Measurements from ENCODE around the gene POLG. TPM values are rescaled to one million over a fixed set of nuclear protein-coding genes. Genes with fewer than 3 reads are reported as not detected.

Gene POLG
- total and polyA plus RNA-seq, 2 experiments from 2014 or later: 28.8 to 74.1 TPM

GRCh38 chr15:89352476-89352875 is 17.9 kb upstream of the POLG start:
- H3K27me3 Mint-ChIP-seq (ENCODE audit: insufficient read depth, low read depth, poor library complexity): peaks cover 29% of the 10 kb centered on the region
- no peaks in the 10 kb centered on the region for H3K9me2 ChIP-seq (ENCODE audit: insufficient read depth)
- no peaks in the 10 kb centered on the region for H3K4me1 ChIP-seq (ENCODE audit: insufficient read depth)
- no peak overlapping the region for H3K4me3 Mint-ChIP-seq
- no peak overlapping the region for H2AFZ ChIP-seq
- no peaks in the 10 kb centered on the region for H3F3A ChIP-seq (replicated peaks; ENCODE audit: low read depth)
- H4K20me1 ChIP-seq (replicated peaks; ENCODE audit: insufficient read depth): no peaks in the 10 kb centered on the region; the same call in 1 of the 2 replicates
- H3K79me2 ChIP-seq (replicated peaks; ENCODE audit: insufficient read depth): no peaks in the 10 kb centered on the region
- no peak for TF ChIP-seq EZH2 (IDR thresholded peaks at IDR 0.05; ENCODE audit: low read depth, unreplicated experiment)
- TF ChIP-seq ETS1 (IDR thresholded peaks at IDR 0.05): no peak
- TF ChIP-seq JUNB (IDR thresholded peaks at IDR 0.05; ENCODE audit: unreplicated experiment): no peak
- no peak for TF ChIP-seq POLR2AphosphoS5 (IDR thresholded peaks at IDR 0.05; ENCODE audit: low read depth)
- no peak for TF ChIP-seq REST (IDR thresholded peaks at IDR 0.05; ENCODE audit: unreplicated experiment)
- no peak for TF ChIP-seq STAT1 (IDR thresholded peaks at IDR 0.05; ENCODE audit: unreplicated experiment)
- TF ChIP-seq NANOG (IDR thresholded peaks at IDR 0.05; ENCODE audit: borderline replicate concordance): no peak
- no peak for TF ChIP-seq CTCF (conservative IDR thresholded peaks at IDR 0.05; ENCODE audit: low read depth in 2 of 2)
- TF ChIP-seq ZNF114 (CRISPR knock-in tag; IDR thresholded peaks at IDR 0.05): no peak
- no peak for TF ChIP-seq EZH2phosphoT487 (IDR thresholded peaks at IDR 0.05; ENCODE audit: unreplicated experiment)
- no peaks in the 10 kb centered on the region for H3K9me3 Mint-ChIP-seq
- no peaks in the 10 kb centered on the region for H3K36me3 ChIP-seq (ENCODE audit: insufficient read depth)
- H3K36me3 Mint-ChIP-seq (ENCODE audit: low read depth): no peaks in the 10 kb centered on the region
- DNase-seq (ENCODE audit: low spot score): no peak
- no peak overlapping the region for H3K4me2 ChIP-seq
- no peaks in the 10 kb centered on the region; the same call in 1 of the 3 replicates for H3K4me1 Mint-ChIP-seq
- H3K27ac ChIP-seq (ENCODE audit: low read depth): no peak overlapping the region
- ATAC-seq: peak; percentile 32
- no peak overlapping the region for H3K4me3 ChIP-seq
- H3K27me3 ChIP-seq (ENCODE audit: insufficient read depth): peaks cover 38% of the 10 kb centered on the region
- H3K27ac Mint-ChIP-seq: no peak overlapping the region

- H3K4me2 ChIP-seq: no peak overlapping the region
- H3K9me2 ChIP-seq (ENCODE audit: insufficient read depth): no peaks in the 10 kb centered on the region
- no peak for TF ChIP-seq ZNF331 (CRISPR knock-in tag; IDR thresholded peaks at IDR 0.05; ENCODE audit: low read depth)
- no peak for TF ChIP-seq ZNF114 (CRISPR knock-in tag; IDR thresholded peaks at IDR 0.05)
- no peak for TF ChIP-seq POLR2AphosphoS5 (IDR thresholded peaks at IDR 0.05; ENCODE audit: low read depth)
- H3K27me3 ChIP-seq (ENCODE audit: insufficient read depth): peaks cover 11% of the 10 kb centered on the region; the same call in 1 of the 2 replicates
- ATAC-seq (no peak), DNase-seq (ENCODE audit: low spot score) (no peak)
- no peaks in the 10 kb centered on the region for H3K9me3 Mint-ChIP-seq
- no peak overlapping the region for H3K27ac Mint-ChIP-seq
- no peaks in the 10 kb centered on the region for H3K79me2 ChIP-seq (replicated peaks; ENCODE audit: insufficient read depth)
- peaks cover 12% of the 10 kb centered on the region for H3K27me3 Mint-ChIP-seq (ENCODE audit: insufficient read depth, low read depth, poor library complexity)
- no peaks in the 10 kb centered on the region for H3K36me3 ChIP-seq (ENCODE audit: insufficient read depth)
- no peaks in the 10 kb centered on the region for H3K36me3 Mint-ChIP-seq (ENCODE audit: low read depth)
- H3K4me1 Mint-ChIP-seq: peaks cover 8% of the 10 kb centered on the region; the same call in 2 of the 3 replicates
- H3K4me1 ChIP-seq (ENCODE audit: insufficient read depth): peaks cover 10% of the 10 kb centered on the region
- H2AFZ ChIP-seq: no peak overlapping the region
- H3K4me3 Mint-ChIP-seq: no peak overlapping the region
- H3K27ac ChIP-seq (ENCODE audit: low read depth): no peak overlapping the region
- H4K20me1 ChIP-seq (replicated peaks; ENCODE audit: insufficient read depth): no peaks in the 10 kb centered on the region
- no peaks in the 10 kb centered on the region for H3F3A ChIP-seq (replicated peaks; ENCODE audit: low read depth)
- no peak overlapping the region for H3K4me3 ChIP-seq
Observed at GRCh38 chr15:89349206-89349558, 14.6 kb upstream of the POLG start.

Data from GM23338 (cell line).